Type B pancreatic cell (in vitro differentiated cells): Measurements from ENCODE around the gene RABGEF1. TPM values are rescaled to one million over a fixed set of nuclear protein-coding genes. Genes with fewer than 3 reads are reported as not detected.
A peak's percentile ranks its signal among the peaks of the same experiment; 100 is the strongest.
"Not testable (repeated sequence)": the region's sequence is repeated elsewhere in the genome, so short reads cannot be mapped to it uniquely, and the experiment has no call there.

Experiments
- DNase-seq: peaks from one replicate; pipeline ENCODE4 v3.0.0; 2021; ENCODE audit warnings: mixed read lengths; ENCODE audit not compliant: unreplicated experiment; ENCODE audit errors: extremely low spot score
- H3K27ac Mint-ChIP-seq: 2 replicates; pipeline ENCODE4 v1.8.0; 2021; ENCODE audit warnings: mild to moderate bottlenecking, mixed read lengths
- H3K27me3 Mint-ChIP-seq: 2 replicates; pipeline ENCODE4 v1.8.0; 2021; ENCODE audit warnings: mixed read lengths
- H3K36me3 Mint-ChIP-seq: 2 replicates; pipeline ENCODE4 v1.8.0; 2021; ENCODE audit warnings: mixed read lengths
- H3K4me1 Mint-ChIP-seq: one replicate; pipeline ENCODE4 v1.8.0; 2021; ENCODE audit warnings: mixed read lengths; ENCODE audit not compliant: unreplicated experiment
- H3K4me3 Mint-ChIP-seq: 2 replicates; pipeline ENCODE4 v1.8.0; 2021; ENCODE audit warnings: mild to moderate bottlenecking, mixed read lengths
- H3K9me3 Mint-ChIP-seq: 2 replicates; pipeline ENCODE4 v1.8.0; 2021; ENCODE audit warnings: mixed read lengths
- long read RNA-seq: library from polyadenylated mRNA; unstranded; transcript quantifications from one replicate; pipeline ENCODE4 v2.0.0, GENCODE V29; 2020
- total RNA-seq: library from RNA; stranded (reverse); gene quantifications from 2 replicates; pipeline ENCODE4 v1.2.1, GENCODE V29; 2021; ENCODE audit warnings: low replicate concordance
- TF ChIP-seq, protein P1 (sequence below): fragments of 200-600 bp; sonication (generic); conservative IDR thresholded peaks from 2 replicates; pipeline ENCODE4 v1.5.0; 2021; ENCODE audit warnings: antibody characterized with exemption, mild to moderate bottlenecking

Gene RABGEF1
- total RNA-seq, result 19.6 and 24.1 TPM in 2 replicates
- long read RNA-seq, transcript RABGEF1-206 (10 exons, 2,281 nt), result minor isoform, 9 of 68 reads
- long read RNA-seq, transcript RABGEF1-201 (9 exons, 3,733 nt), result major isoform, 32 of 68 reads
- long read RNA-seq, partial matches to known transcripts, result 4 of 68 reads
- long read RNA-seq, other reads (novel, unspliced or antisense), result 23 of 68 reads

DNA sequence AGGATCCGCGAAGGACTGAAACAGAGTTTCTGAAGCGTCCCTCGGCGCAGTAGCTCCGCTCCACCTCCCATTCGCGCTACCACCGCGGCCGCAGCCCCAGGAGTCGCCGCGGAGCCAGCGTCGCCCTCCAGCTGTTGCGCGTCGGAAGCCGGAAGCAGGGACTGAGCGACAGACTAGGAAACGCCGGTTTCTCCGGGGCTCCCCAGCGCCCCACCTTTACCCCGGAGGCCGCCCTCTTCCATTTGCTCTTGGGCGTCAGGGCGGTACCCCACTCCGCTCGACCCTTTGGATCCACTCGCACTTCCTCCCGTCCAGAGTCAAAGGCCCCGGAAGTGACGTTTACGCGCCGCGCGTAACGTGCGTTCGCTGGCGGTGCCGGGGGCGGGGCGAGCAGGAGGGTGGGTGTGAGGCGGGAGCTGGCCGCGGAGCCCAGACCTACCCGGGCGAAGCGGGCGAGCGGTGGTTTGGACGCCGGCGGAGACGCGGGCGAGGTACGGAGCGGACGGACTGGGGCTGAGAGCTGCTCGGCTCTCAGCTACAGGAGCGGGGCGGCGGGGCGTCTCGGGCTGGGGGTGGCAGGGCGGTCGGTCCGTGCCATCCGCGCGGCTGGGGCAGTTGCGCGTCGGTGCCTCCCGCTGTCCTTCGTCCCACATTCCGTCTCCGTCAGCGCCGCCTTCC is at the start of gene RABGEF1:
TSS of gene RABGEF1 (plus strand) at position 432 of the 678 bp plus-strand sequence. CDS start 31,167 bp downstream, outside the sequence.
- Mint-ChIP-seq H3K27me3 (no peaks in the 10 kb centered on the region), H3K9me3 (peaks cover 5% of the 10 kb centered on the region), H3K4me1 (peaks cover 8% of the 10 kb centered on the region), H3K36me3 (peaks cover 16% of the 10 kb centered on the region), H3K27ac (peak within 1 kb of the TSS; percentile 94), H3K4me3 (peak within 1 kb of the TSS; percentile 93)
- DNase-seq, result peak; percentile 97
- TF ChIP-seq, protein P1, sequence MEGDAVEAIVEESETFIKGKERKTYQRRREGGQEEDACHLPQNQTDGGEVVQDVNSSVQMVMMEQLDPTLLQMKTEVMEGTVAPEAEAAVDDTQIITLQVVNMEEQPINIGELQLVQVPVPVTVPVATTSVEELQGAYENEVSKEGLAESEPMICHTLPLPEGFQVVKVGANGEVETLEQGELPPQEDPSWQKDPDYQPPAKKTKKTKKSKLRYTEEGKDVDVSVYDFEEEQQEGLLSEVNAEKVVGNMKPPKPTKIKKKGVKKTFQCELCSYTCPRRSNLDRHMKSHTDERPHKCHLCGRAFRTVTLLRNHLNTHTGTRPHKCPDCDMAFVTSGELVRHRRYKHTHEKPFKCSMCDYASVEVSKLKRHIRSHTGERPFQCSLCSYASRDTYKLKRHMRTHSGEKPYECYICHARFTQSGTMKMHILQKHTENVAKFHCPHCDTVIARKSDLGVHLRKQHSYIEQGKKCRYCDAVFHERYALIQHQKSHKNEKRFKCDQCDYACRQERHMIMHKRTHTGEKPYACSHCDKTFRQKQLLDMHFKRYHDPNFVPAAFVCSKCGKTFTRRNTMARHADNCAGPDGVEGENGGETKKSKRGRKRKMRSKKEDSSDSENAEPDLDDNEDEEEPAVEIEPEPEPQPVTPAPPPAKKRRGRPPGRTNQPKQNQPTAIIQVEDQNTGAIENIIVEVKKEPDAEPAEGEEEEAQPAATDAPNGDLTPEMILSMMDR, result no peak

- H3K4me3 Mint-ChIP-seq, result no peak overlapping the region
- H3K4me1 Mint-ChIP-seq, result no peaks in the 10 kb centered on the region
- TF ChIP-seq, protein P1, result no peak
- H3K27me3 Mint-ChIP-seq, result no peaks in the 10 kb centered on the region
- peaks cover 3% of the 10 kb centered on the region for H3K36me3 Mint-ChIP-seq
- no peak for DNase-seq
- H3K27ac Mint-ChIP-seq, result no peak overlapping the region
- H3K9me3 Mint-ChIP-seq, result peaks cover 2% of the 10 kb centered on the region
These were observed 47.2 kb upstream of the RABGEF1 start for GRCh38 chr7:66693331-66693730.

GRCh38 chr7:66694286-66694685 is 46.2 kb upstream of the RABGEF1 start:
- TF ChIP-seq, protein P1, result no peak
- H3K27me3 Mint-ChIP-seq, result no peaks in the 10 kb centered on the region
- no peaks in the 10 kb centered on the region for H3K36me3 Mint-ChIP-seq
- H3K4me1 Mint-ChIP-seq, result no peaks in the 10 kb centered on the region
- DNase-seq, result no peak
- H3K27ac Mint-ChIP-seq, result no peak overlapping the region
- no peak overlapping the region for H3K4me3 Mint-ChIP-seq
- H3K9me3 Mint-ChIP-seq, result no peaks in the 10 kb centered on the region

- H3K27ac Mint-ChIP-seq, result not testable (repeated sequence)
These were observed 45.1 kb upstream of the RABGEF1 start for GRCh38 chr7:66695417-66695816.

DNA sequence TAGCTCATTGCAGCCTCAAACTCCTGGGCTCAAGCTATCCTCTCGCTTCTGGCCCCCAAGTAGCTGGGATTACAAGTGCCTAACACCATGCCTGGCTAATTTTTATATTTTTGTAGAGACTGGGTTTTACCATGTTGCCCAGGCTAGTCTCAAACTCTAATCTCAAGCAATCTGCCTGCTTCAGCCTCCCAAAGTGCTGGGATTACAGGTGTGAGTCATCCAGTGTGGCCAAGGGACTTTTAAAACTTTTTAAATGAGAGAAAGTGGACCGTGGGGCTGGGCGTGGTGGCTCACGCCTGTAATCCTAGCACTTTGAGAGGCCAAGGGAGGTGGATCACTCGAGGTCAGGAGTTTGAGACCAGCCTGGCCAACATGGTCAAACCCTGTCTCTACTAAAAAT is 44.4 kb upstream of the RABGEF1 start:
- H3K9me3 Mint-ChIP-seq, H3K36me3 Mint-ChIP-seq, H3K4me3 Mint-ChIP-seq, DNase-seq, H3K27ac Mint-ChIP-seq, H3K4me1 Mint-ChIP-seq, H3K27me3 Mint-ChIP-seq: not testable (repeated sequence)

More at GRCh38 chr7:66695417-66695816, 45.1 kb upstream of the RABGEF1 start:
- not testable (repeated sequence) for DNase-seq, H3K4me1 Mint-ChIP-seq, H3K36me3 Mint-ChIP-seq, H3K4me3 Mint-ChIP-seq, H3K27me3 Mint-ChIP-seq, H3K9me3 Mint-ChIP-seq

- Mint-ChIP-seq H3K4me3 (no peak overlapping the region), H3K27me3 (no peaks in the 10 kb centered on the region), H3K9me3 (no peaks in the 10 kb centered on the region), H3K27ac (no peak overlapping the region), H3K4me1 (no peaks in the 10 kb centered on the region), H3K36me3 (no peaks in the 10 kb centered on the region)
- TF ChIP-seq, protein P1, result no peak
- DNase-seq, result no peak
These were observed 43.8 kb upstream of the RABGEF1 start for GRCh38 chr7:66696774-66697191.
